RWPE2 (cell line): ENCODE results near the gene GAS7.

Experiments
- ATAC-seq: fragments of 200-7000 bp; cut with Tn5 transposase; 3 replicates; pipeline ENCODE4 v1.9.1; 2021; ENCODE audit warnings: low read depth
- DNase-seq: peaks from one replicate; pipeline ENCODE4 v3.0.0-alpha.2; 2020; ENCODE audit warnings: low spot score
- H3K27ac ChIP-seq: fragments of 450-650 bp; 2 replicates; pipeline ENCODE4 v1.5.1; 2017; ENCODE audit warnings: mild to moderate bottlenecking; ENCODE audit not compliant: poor library complexity, severe bottlenecking
- H3K27me3 ChIP-seq: fragments of 250-450 bp; sonication (Bioruptor Pico); 2 replicates; pipeline ENCODE4 v1.5.1; 2021; ENCODE audit warnings: mild to moderate bottlenecking, moderate library complexity; ENCODE audit not compliant: insufficient read depth, poor library complexity, severe bottlenecking
- H3K36me3 ChIP-seq: fragments of 250-450 bp; sonication (Bioruptor Pico); 2 replicates; pipeline ENCODE4 v1.5.1; 2020; ENCODE audit warnings: low read depth, mild to moderate bottlenecking, moderate library complexity
- H3K4me1 ChIP-seq: fragments of 250-450 bp; sonication (Bioruptor Pico); 2 replicates; pipeline ENCODE4 v1.5.1; 2021; ENCODE audit warnings: mild to moderate bottlenecking, moderate library complexity; ENCODE audit not compliant: insufficient read depth, poor library complexity, severe bottlenecking
- H3K4me3 ChIP-seq: fragments of 250-450 bp; sonication (Bioruptor Pico); 2 replicates; pipeline ENCODE4 v1.5.1; 2021; ENCODE audit warnings: mild to moderate bottlenecking, moderate library complexity; ENCODE audit not compliant: severe bottlenecking
- H3K9me3 ChIP-seq: fragments of 250-450 bp; sonication (Bioruptor Pico); 2 replicates; pipeline ENCODE4 v1.5.1; 2021; ENCODE audit warnings: mild to moderate bottlenecking, moderate library complexity; ENCODE audit not compliant: severe bottlenecking
- TF ChIP-seq, protein P1 (sequence below): fragments of 450-650 bp; IDR thresholded peaks from one replicate; pipeline ENCODE4 v1.5.1; 2017; ENCODE audit warnings: mild to moderate bottlenecking, moderate library complexity; ENCODE audit not compliant: poor library complexity, severe bottlenecking

The GAS7 gene

DNA sequence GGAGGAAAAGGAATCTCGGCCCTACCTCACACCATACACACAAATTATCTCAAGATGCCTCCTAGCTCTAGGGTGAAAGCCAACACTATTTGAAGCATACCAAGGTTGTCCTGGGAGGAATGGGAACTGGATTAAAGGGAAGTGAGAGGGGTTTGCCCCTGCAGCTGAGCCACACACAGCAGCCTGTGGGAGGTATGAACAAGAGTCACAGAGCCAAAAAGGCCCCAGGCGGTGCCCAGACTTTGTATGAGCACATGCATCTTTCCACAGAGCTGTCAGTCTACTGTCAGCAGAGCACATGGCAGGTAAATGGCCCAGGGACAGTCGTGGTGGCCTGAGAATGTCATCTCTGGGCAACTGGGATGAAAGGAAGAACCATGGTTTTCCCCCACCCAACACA is 262.3 kb downstream of the GAS7 start:
- H3K27me3 ChIP-seq, result no peaks in the 10 kb centered on the region
- no peaks in the 10 kb centered on the region for H3K4me1 ChIP-seq
- no peaks in the 10 kb centered on the region for H3K9me3 ChIP-seq
- H3K4me3 ChIP-seq, result no peak overlapping the region
- H3K27ac ChIP-seq, result no peak overlapping the region
- no peaks in the 10 kb centered on the region for H3K36me3 ChIP-seq
- ATAC-seq (no peak), DNase-seq (no peak)
- TF ChIP-seq, protein P1, sequence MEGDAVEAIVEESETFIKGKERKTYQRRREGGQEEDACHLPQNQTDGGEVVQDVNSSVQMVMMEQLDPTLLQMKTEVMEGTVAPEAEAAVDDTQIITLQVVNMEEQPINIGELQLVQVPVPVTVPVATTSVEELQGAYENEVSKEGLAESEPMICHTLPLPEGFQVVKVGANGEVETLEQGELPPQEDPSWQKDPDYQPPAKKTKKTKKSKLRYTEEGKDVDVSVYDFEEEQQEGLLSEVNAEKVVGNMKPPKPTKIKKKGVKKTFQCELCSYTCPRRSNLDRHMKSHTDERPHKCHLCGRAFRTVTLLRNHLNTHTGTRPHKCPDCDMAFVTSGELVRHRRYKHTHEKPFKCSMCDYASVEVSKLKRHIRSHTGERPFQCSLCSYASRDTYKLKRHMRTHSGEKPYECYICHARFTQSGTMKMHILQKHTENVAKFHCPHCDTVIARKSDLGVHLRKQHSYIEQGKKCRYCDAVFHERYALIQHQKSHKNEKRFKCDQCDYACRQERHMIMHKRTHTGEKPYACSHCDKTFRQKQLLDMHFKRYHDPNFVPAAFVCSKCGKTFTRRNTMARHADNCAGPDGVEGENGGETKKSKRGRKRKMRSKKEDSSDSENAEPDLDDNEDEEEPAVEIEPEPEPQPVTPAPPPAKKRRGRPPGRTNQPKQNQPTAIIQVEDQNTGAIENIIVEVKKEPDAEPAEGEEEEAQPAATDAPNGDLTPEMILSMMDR, result no peak

DNA sequence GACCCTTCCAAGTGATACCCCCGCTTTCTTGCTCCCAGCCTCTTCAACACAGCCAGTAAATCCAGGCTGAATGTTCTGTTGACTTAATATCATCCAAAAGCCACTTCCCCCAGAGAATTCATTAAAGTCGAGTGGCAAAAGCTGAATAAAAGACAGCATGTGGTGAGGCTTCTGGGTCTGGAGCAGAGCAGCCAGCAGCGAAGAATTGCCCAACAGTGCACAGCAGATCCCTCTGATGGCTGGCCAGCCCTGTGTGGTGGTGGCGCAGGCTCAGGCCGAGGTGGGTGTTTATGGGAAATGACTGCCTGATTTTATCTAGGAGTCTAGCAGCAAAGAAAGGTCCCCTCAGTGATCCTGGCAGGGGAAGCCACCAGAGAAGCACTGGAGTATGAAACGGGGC is 263.0 kb downstream of the GAS7 start:
- no peaks in the 10 kb centered on the region for H3K27me3 ChIP-seq
- ATAC-seq, result no peak
- no peak overlapping the region for H3K27ac ChIP-seq
- H3K4me3 ChIP-seq, result no peak overlapping the region
- H3K4me1 ChIP-seq, result no peaks in the 10 kb centered on the region
- TF ChIP-seq, protein P1, result no peak
- no peaks in the 10 kb centered on the region for H3K9me3 ChIP-seq
- no peaks in the 10 kb centered on the region for H3K36me3 ChIP-seq
- no peak for DNase-seq

DNA sequence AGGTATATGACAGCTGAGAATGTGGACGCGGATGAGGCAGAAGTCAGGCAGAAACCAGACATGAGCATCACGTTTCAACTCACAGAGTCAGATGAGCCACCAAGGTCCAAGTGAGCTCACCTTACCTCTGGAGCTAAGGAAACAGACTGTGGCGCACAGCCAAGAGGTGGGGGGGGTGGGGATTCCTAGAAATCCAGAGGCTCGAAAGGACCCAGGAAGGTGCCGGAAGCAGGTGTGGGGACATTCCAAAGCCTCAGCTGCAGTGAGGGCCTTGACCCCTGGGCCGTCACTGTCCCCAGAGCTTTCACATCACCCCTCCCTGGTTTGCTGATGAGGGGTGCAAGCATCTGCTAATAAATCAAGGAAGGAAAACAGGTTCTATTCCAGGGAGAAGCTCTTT is 264.1 kb downstream of the GAS7 start:
- no peak for ATAC-seq

DNA sequence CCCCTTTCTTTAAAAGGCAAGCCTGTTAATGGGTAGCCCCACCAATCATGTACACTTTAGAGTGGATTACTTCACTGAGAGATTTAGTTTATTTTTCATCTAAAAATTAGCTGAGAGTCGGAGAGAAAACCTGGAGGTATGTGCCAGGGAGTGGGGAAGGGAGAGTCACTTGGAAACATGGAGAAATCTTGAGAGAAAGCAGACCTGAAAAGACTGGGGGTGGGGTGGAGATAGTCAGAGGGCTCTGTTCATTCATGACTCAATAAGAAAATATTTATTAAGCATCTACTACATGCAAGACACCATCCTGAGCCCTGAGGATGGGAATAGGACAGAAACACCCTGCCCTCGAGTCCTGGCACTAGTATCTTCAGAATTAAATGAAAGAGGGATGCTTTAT is 265.9 kb downstream of the GAS7 start:
- no peak overlapping the region for H3K27ac ChIP-seq
- DNase-seq (no peak), ATAC-seq (no peak)
- no peaks in the 10 kb centered on the region for H3K9me3 ChIP-seq
- H3K36me3 ChIP-seq, result no peaks in the 10 kb centered on the region
- TF ChIP-seq, protein P1, result no peak
- no peak overlapping the region for H3K4me3 ChIP-seq
- H3K4me1 ChIP-seq, result no peaks in the 10 kb centered on the region
- H3K27me3 ChIP-seq, result no peaks in the 10 kb centered on the region

More for the DNA sequence above, 264.1 kb downstream of the GAS7 start:
- Histone ChIP-seq H3K9me3 (no peaks in the 10 kb centered on the region), H3K36me3 (no peaks in the 10 kb centered on the region), H3K4me1 (no peaks in the 10 kb centered on the region), H3K27me3 (no peaks in the 10 kb centered on the region), H3K27ac (no peak overlapping the region), H3K4me3 (no peak overlapping the region)
- DNase-seq, result no peak
- TF ChIP-seq, protein P1, result no peak

DNA sequence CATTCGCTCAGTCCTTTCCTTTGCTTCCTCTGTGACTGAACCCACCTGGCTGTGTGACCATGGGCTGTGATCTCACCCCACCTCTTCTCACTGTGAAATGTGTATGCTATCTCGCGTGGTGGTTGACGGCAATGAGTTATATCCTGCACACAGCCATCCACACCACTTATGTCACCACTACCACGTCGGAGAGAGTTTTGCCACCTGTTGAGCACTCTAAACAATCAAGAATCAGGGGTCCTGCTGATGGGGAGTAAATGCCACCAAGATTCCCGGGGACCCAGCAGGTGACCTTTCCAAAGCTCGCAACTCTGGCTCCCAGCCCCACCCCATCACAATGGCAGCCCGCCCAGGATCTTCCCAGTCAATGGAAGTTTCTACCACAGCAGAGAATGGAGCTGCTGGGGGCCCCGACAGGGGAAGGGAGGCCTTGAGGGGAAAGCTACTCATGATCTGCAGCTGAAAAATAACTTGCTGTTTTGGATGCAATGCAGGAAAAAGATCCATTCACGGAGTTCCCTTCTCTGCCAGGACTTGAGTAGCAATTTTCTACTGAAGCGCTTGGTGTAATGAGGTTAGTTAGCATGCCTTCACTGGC is 267.2 kb downstream of the GAS7 start:
- TF ChIP-seq, protein P1, result no peak
- no peak for DNase-seq
- no peak overlapping the region for H3K27ac ChIP-seq
- H3K36me3 ChIP-seq, result no peaks in the 10 kb centered on the region
- H3K9me3 ChIP-seq, result no peaks in the 10 kb centered on the region
- no peaks in the 10 kb centered on the region for H3K27me3 ChIP-seq
- no peak for ATAC-seq
- no peak overlapping the region for H3K4me3 ChIP-seq
- no peaks in the 10 kb centered on the region for H3K4me1 ChIP-seq
